Ectodermal cell (in vitro differentiated cells): ENCODE results near the gene DAAM2.
A peak's percentile ranks its signal among the peaks of the same experiment; 100 is the strongest.

Experiments used
- H3K27ac ChIP-seq: 2 replicates; pipeline ENCODE4 v1.7.0; 2013; ENCODE audit warnings: mild to moderate bottlenecking, low read depth, low read length; ENCODE audit not compliant: insufficient read depth, poor library complexity, severe bottlenecking
- H3K27me3 ChIP-seq: 2 replicates; pipeline ENCODE4 v1.7.0; 2013; ENCODE audit warnings: mild to moderate bottlenecking, low read length; ENCODE audit not compliant: insufficient read depth, control insufficient read depth, poor library complexity, severe bottlenecking
- H3K36me3 ChIP-seq: one replicate; pipeline ENCODE4 v1.7.0; 2013; ENCODE audit warnings: low read length; ENCODE audit not compliant: control insufficient read depth, insufficient read depth
- H3K4me1 ChIP-seq: one replicate; pipeline ENCODE4 v1.7.0; 2013; ENCODE audit warnings: low read length; ENCODE audit not compliant: control insufficient read depth, insufficient read depth
- H3K4me3 ChIP-seq: 2 replicates; pipeline ENCODE4 v1.7.0; 2013; ENCODE audit warnings: low read depth, low read length, control low read depth; ENCODE audit not compliant: insufficient read depth
- H3K9me3 ChIP-seq: 2 replicates; pipeline ENCODE4 v1.7.0; 2013; ENCODE audit warnings: mild to moderate bottlenecking, low read length, moderate library complexity; ENCODE audit not compliant: control insufficient read depth
- WGBS, 2 experiments: methylation state at CpG; one replicate each; pipeline ENCODE4 v1.1.7; 2013; ENCODE audit warnings: missing lambda C conversion rate in 2 of 2; 5-methylcytosine and 5-hydroxymethylcytosine counted together

The DAAM2 gene

DNA sequence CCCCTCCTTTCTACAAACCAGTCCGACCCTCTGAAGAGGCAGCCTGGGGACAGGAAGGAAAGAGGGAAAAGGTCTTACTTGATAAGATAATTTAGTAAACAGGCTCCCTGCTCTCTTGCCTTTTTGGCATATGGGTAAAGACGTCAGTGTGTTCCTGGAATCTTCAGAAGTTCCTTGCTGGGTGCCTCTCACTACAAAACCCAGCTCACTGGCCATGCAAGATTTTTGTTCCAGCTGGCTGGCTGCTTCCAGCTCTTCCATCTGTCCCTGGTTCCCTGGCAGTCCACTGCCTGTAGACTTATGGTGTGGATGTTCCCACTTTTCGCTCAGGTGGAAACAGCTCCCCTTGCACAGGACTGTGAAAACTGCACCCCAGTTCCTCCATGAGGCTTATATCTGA is 84.7 kb downstream of the DAAM2 start:
- no peaks in the 10 kb centered on the region for H3K27me3 ChIP-seq
- WGBS, 2 experiments = 92 to 100% methylated on average over 2 to 3 of the region's 3 CpGs
- H3K27ac ChIP-seq = no peak overlapping the region
- no peaks in the 10 kb centered on the region for H3K4me1 ChIP-seq
- H3K4me3 ChIP-seq = no peak overlapping the region
- H3K36me3 ChIP-seq = no peaks in the 10 kb centered on the region
- H3K9me3 ChIP-seq = no peaks in the 10 kb centered on the region

DNA sequence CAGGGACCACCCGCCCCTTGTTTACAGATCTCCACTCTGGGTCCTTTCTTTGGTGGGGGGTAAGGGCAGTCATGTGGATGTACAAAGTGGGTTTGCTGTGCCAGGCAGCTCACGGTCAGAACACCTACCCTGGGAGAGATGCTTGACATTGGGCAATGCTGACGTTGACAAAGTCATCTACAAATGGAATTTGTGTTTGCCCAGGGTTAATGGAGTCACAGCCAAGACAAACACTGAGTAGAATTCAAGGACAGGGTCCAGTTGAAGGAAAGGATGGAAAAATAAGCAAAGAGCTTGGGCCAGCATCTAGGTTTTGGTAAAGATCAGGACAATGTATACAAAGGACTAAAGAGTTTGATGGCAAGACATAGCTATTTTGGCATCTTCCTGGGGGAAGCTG is 87.4 kb downstream of the DAAM2 start:
- peaks cover 4% of the 10 kb centered on the region for H3K4me1 ChIP-seq
- H3K27me3 ChIP-seq = no peaks in the 10 kb centered on the region
- no peak overlapping the region for H3K4me3 ChIP-seq
- 94 to 95% methylated on average over 3 of the region's 3 CpGs for WGBS, 2 experiments
- no peaks in the 10 kb centered on the region for H3K36me3 ChIP-seq
- H3K9me3 ChIP-seq = no peaks in the 10 kb centered on the region
- no peak overlapping the region for H3K27ac ChIP-seq

DNA sequence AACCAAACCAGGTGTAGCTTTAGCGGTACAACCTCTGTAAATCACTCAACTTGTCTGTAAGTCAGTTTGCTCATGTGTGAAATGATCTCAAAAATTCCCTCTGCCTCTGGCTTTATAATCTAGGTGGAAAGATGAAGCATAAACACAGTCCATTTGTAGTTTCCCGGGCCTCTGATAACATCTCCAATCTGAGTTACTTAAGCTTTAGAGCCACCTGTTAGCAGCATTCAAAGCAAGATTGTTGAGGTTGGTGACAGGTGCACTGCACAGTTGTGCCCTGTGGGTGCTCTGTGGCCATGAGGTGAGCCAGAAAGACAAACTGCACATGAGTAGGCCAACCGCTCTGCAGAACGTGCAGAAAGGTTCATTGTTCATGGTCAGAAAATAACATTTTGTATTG is 88.4 kb downstream of the DAAM2 start:
- Histone ChIP-seq H3K9me3 (no peaks in the 10 kb centered on the region), H3K4me3 (no peak overlapping the region), H3K27me3 (no peaks in the 10 kb centered on the region), H3K36me3 (no peaks in the 10 kb centered on the region), H3K27ac (no peak overlapping the region), H3K4me1 (peaks cover 4% of the 10 kb centered on the region)
- 94 to 98% methylated on average over 4 of the region's 4 CpGs for WGBS, 2 experiments

DNA sequence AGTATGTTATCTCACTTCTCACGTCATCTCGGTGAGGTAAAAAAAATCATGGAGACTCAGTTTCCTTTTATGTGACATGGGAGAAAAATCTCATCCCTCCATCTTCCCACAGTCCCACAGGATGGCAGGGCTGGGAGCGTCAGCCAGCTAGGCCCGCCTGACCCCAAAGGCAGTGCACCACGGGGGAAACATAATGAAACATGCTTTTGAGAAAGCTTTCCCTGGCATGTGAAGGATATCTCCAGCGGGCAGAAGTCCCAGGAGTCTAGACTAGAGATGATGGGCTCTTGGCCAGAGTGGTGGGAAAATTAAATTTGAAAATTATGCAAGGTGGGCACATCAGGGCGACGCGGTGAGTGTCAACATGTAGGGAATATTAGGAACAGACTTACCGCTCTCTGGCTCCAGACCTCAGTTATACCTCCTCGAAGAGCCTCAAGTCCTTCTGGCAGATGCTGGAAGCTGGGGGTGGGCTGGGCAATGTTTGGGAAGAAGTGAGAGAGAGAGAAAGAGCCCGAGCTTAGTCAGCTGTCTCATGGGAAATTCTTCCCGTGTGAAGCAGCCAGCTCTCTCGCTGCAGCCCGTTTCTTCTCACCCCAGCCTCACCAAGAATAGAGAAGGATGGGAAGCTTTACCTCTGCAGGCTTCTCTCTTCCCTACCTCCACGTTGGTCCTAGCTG is 89.8 kb downstream of the DAAM2 start:
- Histone ChIP-seq H3K27me3 (no peaks in the 10 kb centered on the region), H3K9me3 (no peaks in the 10 kb centered on the region), H3K27ac (no peak overlapping the region), H3K4me1 (peaks cover 4% of the 10 kb centered on the region), H3K4me3 (no peak overlapping the region), H3K36me3 (no peaks in the 10 kb centered on the region)
- 92 to 93% methylated on average over 16 of the region's 16 CpGs for WGBS, 2 experiments

- WGBS, 2 experiments = 81 to 85% methylated on average over 8 of the region's 8 CpGs
- Histone ChIP-seq H3K4me3 (no peak overlapping the region), H3K27me3 (no peaks in the 10 kb centered on the region)
Measured at GRCh38 chr6:39882531-39882899, 90.3 kb downstream of the DAAM2 start.

GRCh38 chr6:39884696-39885095 is 92.5 kb downstream of the DAAM2 start:
- no peaks in the 10 kb centered on the region for H3K36me3 ChIP-seq
- no peaks in the 10 kb centered on the region for H3K27me3 ChIP-seq
- peaks cover 9% of the 10 kb centered on the region for H3K4me1 ChIP-seq
- H3K9me3 ChIP-seq = no peaks in the 10 kb centered on the region
- WGBS, 2 experiments = 81 to 86% methylated on average over 5 of the region's 5 CpGs
- no peak overlapping the region for H3K27ac ChIP-seq
- H3K4me3 ChIP-seq = no peak overlapping the region

More at GRCh38 chr6:39882531-39882899, 90.3 kb downstream of the DAAM2 start:
- Histone ChIP-seq H3K36me3 (no peaks in the 10 kb centered on the region), H3K27ac (no peak overlapping the region), H3K9me3 (no peaks in the 10 kb centered on the region), H3K4me1 (peaks cover 9% of the 10 kb centered on the region)

- Histone ChIP-seq H3K36me3 (no peaks in the 10 kb centered on the region), H3K27ac (no peak overlapping the region), H3K4me3 (no peak overlapping the region), H3K27me3 (no peaks in the 10 kb centered on the region), H3K4me1 (peaks cover 9% of the 10 kb centered on the region), H3K9me3 (no peaks in the 10 kb centered on the region)
- WGBS, 2 experiments = 91 to 95% methylated on average over 7 of the region's 7 CpGs
Measured at GRCh38 chr6:39885691-39886090, 93.5 kb downstream of the DAAM2 start.

DNA sequence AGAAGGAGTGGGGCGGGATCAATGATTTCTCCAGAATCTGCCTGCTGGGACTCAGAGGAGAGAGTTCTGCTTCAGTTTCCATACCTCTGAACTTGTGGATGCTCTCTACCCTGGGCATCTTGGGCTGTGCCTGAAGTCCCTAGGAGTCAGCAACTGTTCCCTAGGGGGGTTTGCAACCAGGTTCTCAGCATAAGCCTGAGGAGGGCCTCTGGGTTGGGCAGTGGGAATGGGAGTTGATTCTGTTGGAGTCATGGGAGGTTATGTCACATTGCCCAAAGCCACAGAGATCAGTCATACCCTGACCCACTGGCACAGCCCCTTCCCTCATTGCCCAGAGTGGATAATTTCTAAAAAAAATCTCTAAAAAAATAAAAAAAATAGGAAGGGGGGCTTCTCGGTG is 94.7 kb downstream of the DAAM2 start:
- Histone ChIP-seq H3K4me3 (no peak overlapping the region), H3K4me1 (peaks cover 9% of the 10 kb centered on the region), H3K9me3 (no peaks in the 10 kb centered on the region), H3K27me3 (no peaks in the 10 kb centered on the region), H3K27ac (no peak overlapping the region), H3K36me3 (no peaks in the 10 kb centered on the region)
- 69 to 82% methylated on average over 2 of the region's 2 CpGs for WGBS, 2 experiments

- Histone ChIP-seq H3K36me3 (no peaks in the 10 kb centered on the region), H3K27me3 (no peaks in the 10 kb centered on the region), H3K4me1 (peaks cover 8% of the 10 kb centered on the region), H3K4me3 (no peak overlapping the region), H3K9me3 (no peaks in the 10 kb centered on the region), H3K27ac (peak overlapping the region; percentile 52)
- 70 to 71% methylated on average over 13 to 14 of the region's 14 CpGs for WGBS, 2 experiments
Measured at GRCh38 chr6:39887692-39888450, 95.7 kb downstream of the DAAM2 start.

DNA sequence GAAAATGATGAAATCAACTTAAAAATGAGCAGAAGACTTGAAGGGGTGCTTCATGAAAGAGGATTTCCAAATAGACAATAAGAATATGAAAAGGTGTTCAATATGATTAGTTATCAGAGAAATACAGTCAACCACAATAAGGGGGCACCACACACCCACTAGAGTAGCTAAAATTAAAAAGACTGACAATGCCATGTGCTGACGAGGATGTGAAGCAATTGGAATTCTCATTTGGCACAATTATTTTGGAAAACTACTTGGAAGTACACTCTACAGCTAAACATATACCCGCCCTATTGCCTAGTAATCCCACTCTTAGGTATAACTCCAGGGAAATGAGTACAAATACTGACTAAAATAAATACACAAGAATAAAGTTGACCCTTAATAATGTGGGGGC is 97.1 kb downstream of the DAAM2 start:
- Histone ChIP-seq H3K27me3 (no peaks in the 10 kb centered on the region), H3K9me3 (no peaks in the 10 kb centered on the region), H3K4me1 (peaks cover 6% of the 10 kb centered on the region), H3K4me3 (no peak overlapping the region), H3K36me3 (no peaks in the 10 kb centered on the region), H3K27ac (no peak overlapping the region)
- WGBS, 2 experiments = 81 to 92% methylated on average over 1 to 2 of the region's 2 CpGs
